SW480 (cell line): ENCODE results near the gene PLAU.
"Not testable (repeated sequence)": the region's sequence is repeated elsewhere in the genome, so short reads cannot be mapped to it uniquely, and the experiment has no call there.

Experiments used
- DNase-seq: peaks from one replicate; pipeline ENCODE4 v3.0.0-alpha.2; 2016; ENCODE audit warnings: low spot score

PLAU gene

DNA sequence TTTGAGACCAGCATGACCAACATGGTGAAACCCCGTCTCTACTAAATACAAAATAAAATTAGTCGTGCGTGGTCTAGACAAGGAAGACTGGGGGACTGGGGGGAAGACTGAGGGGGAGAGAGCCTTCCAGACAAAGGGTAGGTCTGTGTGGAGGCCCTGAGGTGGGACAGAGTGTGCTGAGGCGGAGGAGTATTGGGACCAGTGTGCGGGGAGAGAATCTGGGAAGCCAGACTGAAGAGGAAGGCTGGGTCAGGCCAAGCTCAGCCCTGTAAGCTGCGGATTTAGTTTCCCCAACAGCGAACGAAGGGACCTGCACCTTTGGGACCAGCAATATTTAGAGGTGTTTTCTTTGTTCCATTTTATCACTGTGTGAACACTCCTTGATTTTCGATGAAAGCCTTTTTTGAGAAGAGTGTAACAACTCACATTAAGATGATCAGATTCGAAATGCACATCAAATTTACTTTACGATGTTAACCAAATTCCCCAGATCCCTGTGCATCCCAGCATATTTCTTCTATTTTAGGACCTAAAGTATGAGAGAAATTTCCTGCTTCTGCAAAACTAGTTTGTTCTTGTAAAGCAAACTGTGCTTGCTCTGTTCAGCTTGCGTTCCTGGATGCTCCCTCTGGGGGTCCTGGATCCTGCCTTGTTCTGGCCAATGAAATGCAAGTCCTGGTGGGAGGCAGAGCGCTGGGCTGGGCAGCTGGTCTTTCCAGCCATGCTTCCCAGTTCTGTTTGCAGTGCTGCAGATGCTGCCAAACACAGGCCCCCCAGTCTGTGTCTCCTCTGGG lies 39.4 kb downstream of the PLAU start:
- no peak for DNase-seq

DNA sequence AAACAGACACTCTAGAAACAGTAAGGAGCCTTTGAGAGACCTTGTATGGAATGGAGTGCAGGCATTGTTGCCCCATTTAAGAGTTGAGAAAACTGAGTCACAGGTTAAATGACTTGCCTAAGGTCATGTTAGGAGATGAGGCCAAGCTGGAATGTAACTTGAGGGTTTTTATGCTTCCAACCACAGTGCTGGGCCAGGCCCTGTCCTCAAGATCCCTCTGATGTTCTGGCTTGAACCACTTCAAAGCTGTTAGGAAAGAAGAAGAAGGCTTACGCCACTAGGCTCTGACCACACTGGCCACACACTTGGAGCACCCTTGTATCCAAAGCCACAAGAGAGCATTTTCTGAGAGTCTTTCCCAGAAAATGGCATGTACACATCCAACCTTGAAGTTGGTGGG lies 42.7 kb downstream of the PLAU start:
- DNase-seq, result peak; percentile 81

DNA sequence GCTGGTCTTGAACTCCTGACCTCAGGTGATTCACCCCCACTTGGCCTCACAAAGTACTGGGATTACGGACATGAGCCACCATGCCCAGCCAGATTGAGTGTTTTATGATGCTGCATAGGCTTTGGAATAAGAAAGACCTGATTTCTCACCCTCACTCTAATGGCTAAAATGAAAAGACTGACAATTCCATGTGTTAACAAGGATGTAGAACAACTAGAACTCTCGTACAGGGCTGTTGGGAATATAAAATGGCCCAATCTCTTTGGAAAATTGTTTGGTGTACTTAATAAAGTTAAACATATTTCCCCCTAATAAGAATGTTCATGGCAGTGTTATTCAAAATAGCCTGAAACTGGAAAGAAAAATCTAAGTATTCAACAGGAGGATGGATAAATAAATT lies 43.8 kb downstream of the PLAU start:
- DNase-seq, result no peak

DNA sequence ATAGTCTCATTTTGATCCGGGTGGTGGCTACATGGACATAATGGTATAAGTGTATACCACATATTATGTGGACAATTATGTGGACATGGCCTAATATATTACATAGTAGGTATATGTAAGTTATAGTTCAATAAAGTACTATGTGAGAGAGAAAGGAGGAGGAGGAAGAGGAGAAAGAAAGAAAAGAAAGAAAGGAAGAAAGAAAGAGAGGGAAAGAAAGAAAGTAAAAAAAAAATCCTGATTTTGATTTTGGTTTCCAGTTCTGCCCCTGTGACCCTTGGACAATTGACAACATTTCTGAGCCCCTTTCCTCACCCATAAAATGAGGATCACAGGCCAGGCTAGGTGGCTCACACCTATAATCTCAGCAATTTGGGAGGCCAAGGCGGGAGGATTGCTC lies 44.8 kb downstream of the PLAU start:
- DNase-seq, result no peak

DNA sequence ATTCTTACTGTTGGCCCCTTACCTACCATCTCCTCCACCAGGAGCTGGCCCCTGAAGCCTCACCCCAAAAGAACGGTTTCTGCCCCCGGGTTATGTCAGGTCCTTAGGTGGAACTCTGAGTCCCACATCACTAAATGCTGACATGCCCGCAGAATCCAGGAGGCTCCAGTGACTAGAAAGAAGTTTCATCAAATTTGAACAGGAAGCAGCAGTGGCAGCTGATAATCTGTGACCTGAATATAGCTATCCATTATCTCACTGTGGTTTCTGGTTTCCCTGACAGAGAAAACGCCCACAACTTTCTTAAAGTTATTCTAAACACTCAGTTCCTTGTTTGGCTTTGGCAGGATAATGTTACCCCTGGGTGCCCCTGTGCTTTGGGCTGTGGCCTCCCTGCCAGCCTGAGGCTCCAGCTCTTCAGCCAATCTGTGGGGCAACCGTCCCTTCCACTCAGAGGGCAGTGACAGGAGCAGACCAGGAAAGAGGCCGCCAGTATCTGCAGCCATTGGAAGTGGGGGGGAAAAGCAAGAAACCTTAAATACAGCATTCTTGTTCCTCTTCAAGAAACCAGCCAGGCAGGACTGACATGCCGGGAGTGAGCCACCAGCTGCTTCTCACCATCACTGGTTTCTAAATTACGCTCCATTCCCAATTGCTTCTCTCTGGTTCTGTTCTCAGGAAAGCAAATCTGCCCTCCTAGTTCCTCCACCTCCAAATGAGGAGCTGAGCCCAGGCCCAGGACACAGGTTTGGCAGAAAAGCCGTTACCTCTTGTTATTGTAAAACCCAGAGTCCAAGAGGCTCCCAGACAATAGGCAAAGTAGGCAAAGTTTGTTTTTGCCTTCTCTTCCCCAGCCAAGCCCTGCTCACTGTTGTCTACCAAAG lies 45.8 kb downstream of the PLAU start:
- DNase-seq, result peak; percentile 68

DNA sequence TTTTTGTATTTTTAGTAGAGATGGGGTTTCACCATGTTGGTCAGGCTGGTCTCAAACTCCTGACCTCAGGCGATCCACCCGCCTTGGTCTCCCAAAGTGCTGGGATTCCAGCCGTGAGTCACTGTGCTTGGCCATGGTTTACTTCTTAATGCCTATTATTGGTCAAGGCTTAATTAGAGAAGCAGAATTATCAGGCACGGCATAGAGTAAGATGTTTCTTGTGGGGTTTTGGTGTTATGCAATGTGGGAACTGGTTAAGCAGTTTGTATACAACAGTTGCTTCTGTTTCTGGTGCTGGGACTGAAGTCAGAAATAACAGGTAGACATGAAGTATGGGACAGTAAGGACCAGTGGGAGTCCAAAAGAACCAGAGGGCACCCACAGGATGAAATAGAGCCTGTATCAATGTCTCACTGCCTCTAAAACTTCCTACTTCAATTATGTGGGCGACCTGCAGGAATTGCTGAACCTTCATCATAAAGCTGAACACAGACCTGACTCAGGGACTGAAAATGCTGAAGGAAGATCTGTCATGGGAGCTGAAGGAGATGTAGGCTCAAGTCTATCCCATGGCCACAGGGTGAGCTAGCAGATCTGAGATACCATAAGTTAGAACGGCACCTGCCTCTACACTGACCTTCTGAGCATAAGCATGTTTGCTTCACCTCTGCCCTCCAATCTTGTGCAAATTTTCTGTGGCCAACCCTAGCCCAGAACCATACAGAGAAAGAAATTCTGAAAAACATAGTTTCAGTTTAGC lies 48.7 kb downstream of the PLAU start:
- DNase-seq, result no peak

DNA sequence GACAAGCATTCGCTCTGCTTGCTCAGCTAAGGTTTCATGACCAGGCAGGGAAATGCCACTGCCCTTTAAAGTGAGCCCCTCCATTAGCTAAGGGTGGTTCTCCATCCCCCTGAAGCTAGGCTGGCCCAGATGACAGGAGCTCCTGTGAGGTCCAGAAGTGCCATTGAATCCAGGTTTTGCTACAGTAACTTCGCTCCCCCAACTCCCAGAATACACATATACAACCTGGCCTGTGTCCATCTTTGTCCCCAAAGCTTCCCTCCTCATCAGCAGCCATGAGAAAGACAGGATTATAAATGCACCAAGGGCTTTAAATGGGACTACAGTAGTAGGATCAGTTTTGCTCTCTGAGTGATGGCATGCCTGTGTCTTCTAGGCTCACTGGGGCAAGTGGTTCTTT lies 51.5 kb downstream of the PLAU start:
- DNase-seq, result no peak

DNA sequence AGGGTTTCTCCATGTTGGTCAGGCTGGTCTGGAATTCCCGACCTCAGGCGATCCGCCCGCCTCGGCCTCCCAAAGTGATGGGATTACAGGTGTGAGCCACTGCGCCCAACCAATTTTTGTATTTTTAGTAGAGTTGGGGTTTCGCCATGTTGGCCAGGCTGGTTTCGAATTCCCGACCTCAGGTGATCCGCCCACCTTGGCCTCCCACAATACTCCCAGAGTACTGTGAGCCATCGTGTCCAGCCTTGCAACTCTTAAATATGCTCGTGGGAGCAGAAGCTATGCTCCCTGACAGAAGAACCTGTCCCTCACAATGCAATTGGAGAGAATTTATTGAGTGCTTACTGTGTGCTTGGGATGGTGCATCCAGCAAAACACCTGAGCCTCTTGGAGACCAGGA lies 52.6 kb downstream of the PLAU start:
- DNase-seq, result not testable (repeated sequence)

DNA sequence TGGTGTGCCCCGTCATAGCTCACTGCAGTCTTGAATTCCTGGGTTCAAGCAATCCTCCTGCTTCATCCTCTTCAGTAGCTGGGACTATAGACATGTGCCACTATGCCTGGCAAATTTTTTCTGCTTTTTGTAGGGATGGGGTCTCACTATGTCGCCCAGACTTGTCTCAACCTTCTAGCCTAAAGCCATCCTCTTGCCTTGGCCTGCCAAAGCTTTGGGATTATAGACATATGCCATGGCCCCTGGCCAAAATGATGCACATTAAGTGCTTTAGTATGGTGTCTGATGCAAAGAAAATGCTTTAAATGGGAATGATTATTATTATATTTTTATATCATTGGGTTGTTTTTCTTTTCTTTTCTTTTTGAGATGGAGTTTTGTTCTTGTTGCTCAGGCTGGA lies 53.8 kb downstream of the PLAU start:
- no peak for DNase-seq

DNA sequence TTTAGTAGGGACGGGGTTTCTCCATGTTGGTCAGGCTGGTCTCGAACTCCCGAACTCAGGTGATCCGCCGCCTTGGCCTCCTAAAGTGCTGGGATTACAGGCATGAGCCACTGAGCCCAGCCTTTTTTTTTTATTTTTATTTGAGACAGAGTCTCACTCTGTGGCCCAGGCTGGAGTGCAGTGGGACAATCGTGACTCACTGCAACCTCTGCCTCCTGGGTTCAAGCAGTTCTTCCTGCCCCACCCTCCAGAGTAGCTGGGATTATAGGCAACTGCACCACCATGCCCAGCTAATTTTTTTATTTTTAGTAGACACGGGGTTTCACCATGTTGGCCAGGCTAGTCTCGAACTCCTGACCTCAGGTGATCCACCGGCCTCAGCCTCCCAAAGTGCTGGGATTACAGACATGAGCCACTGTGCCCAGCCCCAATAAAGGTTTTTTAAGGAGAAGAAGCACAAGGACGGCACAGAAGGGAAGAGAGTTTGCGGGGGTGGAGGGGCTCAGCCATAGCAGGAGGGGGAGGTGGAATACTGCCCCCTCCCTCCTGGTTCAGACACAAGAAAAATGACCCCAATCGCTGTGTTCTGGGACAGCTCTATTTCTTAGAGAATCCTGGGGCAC lies 54.4 kb downstream of the PLAU start:
- DNase-seq, result not testable (repeated sequence)

DNA sequence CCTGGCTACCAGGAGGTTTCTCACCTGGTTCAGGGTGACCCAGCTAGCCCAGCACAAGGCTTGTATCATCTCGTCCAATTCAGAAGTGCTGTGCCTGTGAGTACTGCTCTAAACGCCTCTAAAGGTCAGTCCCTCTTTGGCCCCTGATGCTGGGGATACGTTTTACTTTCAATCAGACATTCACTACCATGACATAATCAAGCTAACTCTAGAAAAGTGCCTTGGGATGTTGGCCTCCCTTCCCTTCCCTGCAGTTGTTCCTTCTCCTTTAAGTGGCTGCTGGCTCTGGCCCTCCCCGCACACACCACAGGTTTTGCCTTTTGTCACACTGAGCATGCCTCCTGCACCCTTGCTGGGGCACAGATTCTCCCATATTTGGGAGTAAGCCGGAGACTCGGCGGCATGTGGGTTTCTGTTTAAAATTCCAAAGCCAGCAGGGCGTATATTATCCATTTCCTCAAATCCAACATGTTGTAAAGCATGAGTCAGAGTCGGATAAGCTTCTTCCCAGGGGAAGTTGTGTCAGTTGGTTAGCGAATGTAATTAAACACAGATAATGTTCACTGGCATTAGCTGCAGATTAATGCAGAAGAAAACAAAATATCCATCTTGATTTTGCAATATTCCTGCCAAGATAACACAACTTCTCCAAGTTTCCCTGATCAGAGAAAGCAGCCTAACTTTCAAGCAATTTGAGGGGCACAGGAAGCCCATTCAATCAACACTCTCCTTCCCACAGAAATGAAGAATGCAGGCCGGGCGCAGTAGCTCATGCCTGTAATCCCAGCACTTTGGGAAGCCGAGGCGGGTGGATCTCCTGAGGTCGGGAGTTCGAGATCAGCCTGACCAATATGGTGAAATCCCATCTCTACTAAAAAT lies 55.2 kb downstream of the PLAU start:
- peak; percentile 97 for DNase-seq

DNA sequence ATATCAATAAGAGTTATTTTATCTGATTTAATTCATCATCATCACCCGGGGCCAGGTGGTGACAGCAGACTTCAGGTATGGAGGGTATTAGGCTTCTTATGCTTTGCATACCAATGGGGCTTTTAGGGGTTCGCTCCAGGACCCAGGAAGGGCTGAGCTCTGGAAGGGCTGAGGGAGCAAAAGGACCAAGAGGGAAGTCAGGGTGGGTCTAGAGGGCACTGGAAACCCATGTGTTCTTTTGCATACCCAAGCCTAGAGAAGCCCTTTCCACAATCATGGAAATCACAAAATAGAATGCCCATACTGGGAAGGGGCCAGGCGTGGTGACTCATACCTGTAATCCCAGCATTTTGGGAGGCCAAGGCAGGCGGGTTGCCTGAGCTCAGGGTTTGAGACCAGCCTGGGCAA lies 56.1 kb downstream of the PLAU start:
- DNase-seq, result no peak
